K562 (cell line): ENCODE data around the gene OLIG2. TPM values are rescaled to one million over a fixed set of nuclear protein-coding genes. Genes with fewer than 3 reads are reported as not detected.

Experiments used
- ATAC-seq: fragments of 200-7000 bp; cut with Tn5 transposase; 3 replicates; pipeline ENCODE4 v1.9.1; 2020; ENCODE audit warnings: moderate library complexity
- BruUV-seq: library from RNA; stranded (reverse); fragments of 400-500 nt; replicated peaks from 2 replicates; lab custom pipeline; 2021; lab: Mats Ljungman, UMichigan
- CTCF ChIA-PET: fragments of 300-600 bp; formaldehyde crosslinking; extraction: SDS; loops from one replicate; lab custom pipeline; 2021; ENCODE audit warnings: low intra/inter-chr PET ratio; lab: Yijun Ruan, JAX
- POLR2A ChIA-PET: fragments of 300-600, 350-650 bp; sonication (Branson Sonifier 250); formaldehyde crosslinking; extraction: SDS; loops from one replicate; lab custom pipeline; 2021; ENCODE audit warnings: antibody characterized with exemption, inconsistent platforms; lab: Yijun Ruan, JAX
- DNase-seq, 4 experiments: peaks; one replicate each; pipeline versions ENCODE4 v3.0.0 to v3.0.0-alpha.2; 2011 to 2018; ENCODE audit warnings: low spot score in 3 of 4, mixed read lengths in 3 of 4; ENCODE audit errors: extremely low read depth in 1 of 4
- FAIRE-seq: peaks from 2 replicates; lab custom pipeline; 2011; peaks lifted over from hg19 to GRCh38; lab: Jason Lieb, UNC
- H2AFZ ChIP-seq: 2 replicates; pipeline ENCODE4 v1.6.0; 2011; ENCODE audit warnings: low read depth, low read length, control low read depth, inconsistent platforms
- H3K27ac ChIP-seq: fragments of 200-600 bp; 3 replicates; pipeline ENCODE4 v1.8.0; 2011; ENCODE audit warnings: low read depth, mild to moderate bottlenecking, control low read depth, inconsistent platforms, low read length, moderate library complexity, mixed read lengths; ENCODE audit errors: extremely low read depth
- H3K27me3 ChIP-seq, 2 experiments: fragments of 300-600 bp in 1 of 2; 2 replicates in 1 of 2; 3 replicates in 1 of 2; pipeline versions ENCODE4 v1.6.0 to v1.8.0; 2011; ENCODE audit warnings: inconsistent platforms in 2 of 2, low read length in 2 of 2, mild to moderate bottlenecking in 1 of 2, mixed read lengths in 1 of 2, moderate library complexity in 1 of 2; ENCODE audit not compliant: control insufficient read depth in 2 of 2, insufficient read depth in 2 of 2
- H3K36me3 ChIP-seq: fragments of 300-600 bp; 3 replicates; pipeline ENCODE4 v1.8.0; 2011; ENCODE audit warnings: mild to moderate bottlenecking, low read length, inconsistent platforms; ENCODE audit not compliant: control insufficient read depth, insufficient read depth
- H3K4me1 ChIP-seq, 2 experiments: fragments of 200-600 bp in 1 of 2; replicated peaks in 1 of 2; 2 replicates in 1 of 2; 3 replicates in 1 of 2; pipeline versions ENCODE4 v1.5.1 to v1.8.0; 2011; ENCODE audit warnings: inconsistent platforms in 2 of 2, low read length in 2 of 2, mild to moderate bottlenecking in 1 of 2, mixed read lengths in 1 of 2, moderate library complexity in 1 of 2; ENCODE audit not compliant: control insufficient read depth in 2 of 2, insufficient read depth in 2 of 2
- H3K4me2 ChIP-seq: 2 replicates; pipeline ENCODE4 v1.6.1; 2011; ENCODE audit warnings: low read length, control low read depth, inconsistent platforms, mixed read lengths; ENCODE audit not compliant: insufficient read depth
- H3K4me3 ChIP-seq: fragments of 200-600 bp; sonication (generic), shearing (Covaris generic); 2 replicates; pipeline ENCODE4 v1.5.1; 2016; ENCODE audit warnings: control low read depth, inconsistent platforms
- H3K79me2 ChIP-seq: fragments of 200-600 bp; 3 replicates; pipeline ENCODE4 v1.8.0; 2011; ENCODE audit warnings: low read length, inconsistent platforms; ENCODE audit not compliant: control insufficient read depth, insufficient read depth
- H3K9ac ChIP-seq, 2 experiments: 2 replicates each; pipeline versions ENCODE4 v1.6.0 to v1.6.1; 2011; ENCODE audit warnings: low read depth in 2 of 2, low read length in 2 of 2, control low read depth in 1 of 2, inconsistent platforms in 1 of 2, mild to moderate bottlenecking in 1 of 2, mixed read lengths in 1 of 2; ENCODE audit not compliant: insufficient read depth in 1 of 2
- H3K9me1 ChIP-seq: one replicate; pipeline ENCODE4 v1.6.0; 2011; ENCODE audit warnings: inconsistent platforms, mild to moderate bottlenecking, low read length, moderate library complexity; ENCODE audit not compliant: control insufficient read depth, insufficient read depth
- H3K9me3 ChIP-seq: replicated peaks from 2 replicates; pipeline ENCODE4 v1.5.1; 2011; ENCODE audit warnings: low read depth, low read length, inconsistent platforms; ENCODE audit not compliant: control insufficient read depth, insufficient read depth
- H4K20me1 ChIP-seq: replicated peaks from 2 replicates; pipeline ENCODE4 v1.6.1; 2011; ENCODE audit warnings: low read length, inconsistent platforms, mixed read lengths; ENCODE audit not compliant: control insufficient read depth, insufficient read depth
- ADNP ChIP-seq: fragments of 200-800 bp; sonication (Bioruptor generic); IDR thresholded peaks from 2 replicates; pipeline ENCODE4 v1.6.1; 2016; ENCODE audit warnings: missing genetic modification characterization, missing compliant biosample characterization
- BCOR ChIP-seq: fragments of 450-650 bp; IDR thresholded peaks from 2 replicates; pipeline ENCODE4 v1.6.1; 2016
- ELF2 ChIP-seq: fragments of 250-450 bp; sonication (Bioruptor Pico); IDR thresholded peaks from 2 replicates; pipeline ENCODE4 v1.5.0; 2021; ENCODE audit warnings: mild to moderate bottlenecking
- ESRRA ChIP-seq: fragments of 450-650 bp; IDR thresholded peaks from 2 replicates; pipeline ENCODE4 v1.6.1; 2014; ENCODE audit warnings: low read depth, mild to moderate bottlenecking, moderate library complexity, borderline replicate concordance
- KDM1A ChIP-seq, 2 experiments: fragments of 450-650 bp; IDR thresholded peaks; 2 replicates each; pipeline ENCODE4 v1.6.1; 2016; ENCODE audit warnings: mild to moderate bottlenecking in 2 of 2
- RBM25 ChIP-seq: fragments of 200-400 bp; formaldehyde crosslinking; IDR thresholded peaks from 2 replicates; pipeline ENCODE4 v1.6.1; 2018; ENCODE audit warnings: low read length, low read depth, moderate library complexity; ENCODE audit not compliant: severe bottlenecking
- WGBS: fragments of 100-300 bp; shearing (Covaris generic); methylation state at CpG from one replicate; pipeline ENCODE4 v1.1.6; 2016; ENCODE audit warnings: low coverage, mixed read lengths; ENCODE audit not compliant: insufficient coverage; ENCODE audit errors: missing lambda C conversion rate; 5-methylcytosine and 5-hydroxymethylcytosine counted together
- in situ Hi-C: fragments of 300-500 bp; cut with MboI; formaldehyde crosslinking; loops from 4 replicates; pipeline ENCODE4 v1.15.0; 2018; ENCODE audit warnings: inconsistent platforms, mixed read lengths
- intact Hi-C: fragments of 100-400 bp; cut with micrococcal nuclease; formaldehyde crosslinking; loops from 2 replicates; pipeline ENCODE4 v1.14.2; 2022
- polyA plus RNA-seq, 8 experiments: library from polyadenylated mRNA; depleted of rRNA in 4 of 8; stranded (reverse) in 5 of 8; unstranded in 3 of 8; fragments of >200 nt; fragmentation: Nextera tagmentation in 2 of 8; fragmentation: Illumina TruSeq in 1 of 8; extraction: Ambion mirVana in 2 of 8; extraction: Trizol in 1 of 8; gene quantifications; 2 replicates each; pipeline versions ENCODE4 v1.2.1 to v1.2.3, GENCODE V29; 2011 to 2014; ENCODE audit warnings: inconsistent platforms in 1 of 8, missing spikeins in 1 of 8
- total RNA-seq, 7 experiments: library from RNA; depleted of rRNA in 6 of 7; stranded (reverse); fragments of >200 nt in 6 of 7; fragmentation: Illumina TruSeq in 2 of 7; extraction: Trizol in 2 of 7; gene quantifications; 2 replicates each; pipeline versions ENCODE4 v1.2.1 to v1.2.3, GENCODE V29; 2011 to 2021; ENCODE audit warnings: low replicate concordance in 1 of 7

OLIG2 gene
- total and polyA plus RNA-seq, 9 of the 15 experiments (the other 6 are each of a cell fraction or from before 2014, with no cell fraction given) = not detected

DNA sequence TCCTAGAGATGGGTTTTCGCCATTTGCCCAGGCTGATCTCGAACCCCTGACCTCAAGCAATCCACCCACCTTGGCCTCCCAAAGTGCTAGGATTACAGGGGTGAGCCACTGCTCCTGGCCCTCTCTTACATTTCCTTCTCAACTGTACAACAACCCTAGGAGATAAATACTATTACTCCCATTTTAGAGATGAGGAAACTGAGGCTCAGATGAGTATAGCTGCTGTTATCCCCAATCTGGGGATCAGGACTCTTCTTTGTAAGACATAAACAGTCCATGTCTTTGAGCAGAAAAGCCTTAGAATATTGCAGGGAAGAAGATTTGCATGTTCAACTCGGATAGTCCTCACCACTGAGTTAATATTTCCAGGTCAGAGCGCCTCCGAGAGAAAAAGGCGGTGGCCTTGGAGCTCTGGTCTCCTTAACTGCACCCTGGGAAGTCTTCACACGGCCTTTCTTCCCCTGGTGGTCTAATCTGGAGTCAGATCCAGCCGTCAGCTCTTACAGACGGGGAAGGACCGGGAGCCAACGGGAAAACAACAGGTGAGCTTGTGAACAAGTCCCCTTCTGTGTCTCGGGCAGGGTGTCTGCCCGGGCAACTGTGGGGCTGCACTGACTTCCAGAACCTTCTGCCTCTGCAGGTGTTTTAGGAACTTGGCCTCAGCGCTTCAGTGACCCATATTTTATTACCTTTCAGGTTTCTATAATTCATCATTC, 38.3 kb downstream of the OLIG2 start:
- in situ Hi-C loops = no loop called here
- H3K4me1 ChIP-seq = peaks cover 0 to 4% of the 10 kb centered on the region in 2 experiments; a peak in 2 of 5 replicates
- TF ChIP-seq BCOR (peak; percentile 31; the same call in 1 of the 2 replicates), RBM25 (peak; percentile 51), ADNP (tag) (0 out of 2 replicates have a peak, but pooled peaks have one; percentile 38), ELF2 (no peak), KDM1A (IDR thresholded peaks at IDR 0.05) (0 out of 4 replicates have a peak, but pooled peaks of 1 of the 2 experiments have one; percentile 8), ESRRA (no peak)
- 1% methylated on average over 14 of the region's 14 CpGs for WGBS
- no peaks in the 10 kb centered on the region; the same call in 1 of the 2 replicates for H4K20me1 ChIP-seq
- ATAC-seq = peak; percentile 30; the same call in 2 of the 3 replicates
- peaks cover 4% of the 10 kb centered on the region for H3K9me1 ChIP-seq
- no peak overlapping the region for H3K27ac ChIP-seq
- ChIA-PET POLR2A (interaction anchor here (0.6 to 1.2 kb wide), 2 partner anchors 10 to 31 kb away, joined by 3 read pairs; no protein-coding TSS in a partner anchor), CTCF (no interaction called here)
- FAIRE-seq = no peak
- no peaks in the 10 kb centered on the region for H3K9me3 ChIP-seq
- no peak overlapping the region for H3K4me2 ChIP-seq
- DNase-seq = peak in 2 of 4 experiments; percentile 30 to 31
- no peaks in the 10 kb centered on the region for H3K79me2 ChIP-seq
- intact Hi-C loops = no loop called here
- H3K9ac ChIP-seq = no peak overlapping the region
- BruUV-seq = no TSS peak
- no peak overlapping the region for H2AFZ ChIP-seq
- H3K36me3 ChIP-seq = no peaks in the 10 kb centered on the region
- no peak overlapping the region for H3K4me3 ChIP-seq
- H3K27me3 ChIP-seq = peaks cover 36 to 55% of the 10 kb centered on the region in 2 experiments; a peak in 4 of 5 replicates
